HEK293T (cell line): Measurements from ENCODE around the gene BEAN1.

Experiments
- BHLHE40 ChIP-seq: fragments of 450-650 bp; IDR thresholded peaks from 2 replicates; pipeline ENCODE4 v1.6.1; 2016; ENCODE audit warnings: mild to moderate bottlenecking, moderate library complexity, borderline replicate concordance
- FOXA1 ChIP-seq: fragments of 450-650 bp; IDR thresholded peaks from 2 replicates; pipeline ENCODE4 v1.6.1; 2016; ENCODE audit warnings: mild to moderate bottlenecking
- FOXK2 ChIP-seq: fragments of 450-650 bp; IDR thresholded peaks from 2 replicates; pipeline ENCODE4 v1.6.1; 2016; ENCODE audit warnings: mild to moderate bottlenecking
- FOXM1 ChIP-seq: fragments of 450-650 bp; IDR thresholded peaks from 2 replicates; pipeline ENCODE4 v1.6.1; 2017; ENCODE audit warnings: mild to moderate bottlenecking, borderline replicate concordance
- HDGF ChIP-seq: fragments of 450-650 bp; IDR thresholded peaks from 2 replicates; pipeline ENCODE4 v1.6.1; 2017; ENCODE audit warnings: antibody characterized with exemption, borderline replicate concordance
- LEF1 ChIP-seq: fragments of 450-650 bp; IDR thresholded peaks from 2 replicates; pipeline ENCODE4 v1.6.1; 2017; ENCODE audit warnings: mild to moderate bottlenecking, borderline replicate concordance
- SP1 ChIP-seq: fragments of 450-650 bp; IDR thresholded peaks from 2 replicates; pipeline ENCODE4 v1.6.1; 2017
- SUZ12 ChIP-seq: fragments of 450-650 bp; IDR thresholded peaks from 2 replicates; pipeline ENCODE4 v1.6.1; 2016; ENCODE audit warnings: mild to moderate bottlenecking
- ZNF384 ChIP-seq: fragments of 450-650 bp; IDR thresholded peaks from 2 replicates; pipeline ENCODE4 v1.6.1; 2016
- TF ChIP-seq, protein P1 (sequence below): fragments of 450-650 bp; IDR thresholded peaks from 2 replicates; pipeline ENCODE4 v1.6.1; 2016

DNA sequence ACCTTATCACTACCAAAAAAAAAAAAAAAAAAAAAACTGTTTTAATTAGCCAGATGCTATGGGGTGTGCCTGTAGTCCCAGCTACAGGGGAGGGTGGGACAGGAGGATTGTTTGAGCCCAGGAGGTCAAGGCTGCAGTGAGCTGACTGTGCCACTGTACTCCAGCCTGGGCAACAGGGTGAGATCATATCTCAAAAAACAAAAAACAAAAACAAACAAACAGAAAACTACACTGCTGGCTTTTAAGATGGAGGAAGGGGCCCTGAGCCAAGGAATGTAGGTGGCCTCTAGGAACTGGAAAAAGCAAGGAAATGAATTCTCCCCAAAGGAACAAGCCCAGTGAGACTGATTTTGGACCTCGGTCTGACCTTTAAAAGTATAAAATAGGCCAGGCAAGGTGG is 61.4 kb downstream of the BEAN1 start:
- TF ChIP-seq SP1, result no peak
- TF ChIP-seq LEF1, result no peak
- TF ChIP-seq FOXM1, result no peak
- TF ChIP-seq BHLHE40, result no peak
- no peak for TF ChIP-seq SUZ12
- no peak for TF ChIP-seq FOXK2
- TF ChIP-seq ZNF384, result no peak
- no peak for TF ChIP-seq HDGF
- TF ChIP-seq, protein P1, sequence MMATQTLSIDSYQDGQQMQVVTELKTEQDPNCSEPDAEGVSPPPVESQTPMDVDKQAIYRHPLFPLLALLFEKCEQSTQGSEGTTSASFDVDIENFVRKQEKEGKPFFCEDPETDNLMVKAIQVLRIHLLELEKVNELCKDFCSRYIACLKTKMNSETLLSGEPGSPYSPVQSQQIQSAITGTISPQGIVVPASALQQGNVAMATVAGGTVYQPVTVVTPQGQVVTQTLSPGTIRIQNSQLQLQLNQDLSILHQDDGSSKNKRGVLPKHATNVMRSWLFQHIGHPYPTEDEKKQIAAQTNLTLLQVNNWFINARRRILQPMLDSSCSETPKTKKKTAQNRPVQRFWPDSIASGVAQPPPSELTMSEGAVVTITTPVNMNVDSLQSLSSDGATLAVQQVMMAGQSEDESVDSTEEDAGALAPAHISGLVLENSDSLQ, result no peak
- TF ChIP-seq FOXA1, result no peak
